ENCODE results near the gene BID.

BID gene

DNA sequence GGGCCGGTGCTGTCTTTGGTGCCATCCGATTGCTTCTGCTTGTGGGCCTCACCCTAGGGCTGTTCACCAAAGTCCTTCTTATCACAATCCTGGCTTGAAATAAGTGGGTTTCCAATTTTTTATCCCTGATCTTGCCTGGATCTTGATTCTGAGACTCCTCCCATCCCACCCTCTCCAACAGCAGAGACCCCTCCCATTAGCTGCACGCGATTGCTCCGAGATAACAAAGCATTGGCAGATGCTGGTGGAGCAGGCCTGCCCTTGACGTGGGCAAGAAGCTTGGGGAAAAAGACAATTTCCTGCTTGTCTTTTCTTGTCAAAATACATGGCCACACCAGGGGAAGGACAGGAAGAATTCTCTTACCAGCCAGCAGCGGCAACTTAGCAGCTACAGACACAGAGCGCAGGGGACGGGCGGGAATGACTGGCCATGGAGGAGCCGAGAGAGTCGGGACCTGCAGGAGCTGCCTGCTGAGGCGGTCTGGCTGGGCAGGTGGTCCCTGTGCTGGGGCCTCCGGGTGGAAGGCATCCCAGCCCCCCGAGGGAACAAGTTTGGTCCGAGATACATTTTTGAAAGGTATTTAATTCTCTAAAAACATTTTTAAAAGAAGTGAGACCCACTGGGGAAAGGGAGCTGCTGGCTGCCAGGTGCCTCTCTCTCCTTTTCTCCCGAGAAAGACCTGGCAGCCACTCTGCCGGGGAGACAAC lies 9.7 kb upstream of the BID start:
- DNase-seq (ENCODE audit: low spot score), result no peak

DNA sequence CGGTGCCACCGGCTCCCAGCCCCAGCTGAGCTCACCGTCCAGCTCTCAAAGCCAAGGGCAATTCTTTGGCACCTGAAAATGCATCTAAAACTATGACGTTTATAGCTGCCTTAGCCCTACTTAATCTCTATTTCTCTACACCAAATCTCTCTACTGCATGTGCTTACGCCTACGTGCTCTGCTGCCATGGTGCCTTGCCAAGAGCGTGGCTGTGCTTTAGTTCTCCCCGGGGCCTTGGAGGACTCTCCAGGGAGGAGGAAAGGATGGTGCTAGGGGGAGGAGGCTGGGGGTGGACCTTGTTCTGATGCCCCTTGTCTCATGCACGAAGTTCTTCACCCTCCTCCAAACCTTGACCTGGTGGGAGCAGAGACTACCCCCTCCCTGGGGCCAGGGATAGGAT lies 9.0 kb upstream of the BID start:
- DNase-seq (ENCODE audit: low spot score), result no peak

DNA sequence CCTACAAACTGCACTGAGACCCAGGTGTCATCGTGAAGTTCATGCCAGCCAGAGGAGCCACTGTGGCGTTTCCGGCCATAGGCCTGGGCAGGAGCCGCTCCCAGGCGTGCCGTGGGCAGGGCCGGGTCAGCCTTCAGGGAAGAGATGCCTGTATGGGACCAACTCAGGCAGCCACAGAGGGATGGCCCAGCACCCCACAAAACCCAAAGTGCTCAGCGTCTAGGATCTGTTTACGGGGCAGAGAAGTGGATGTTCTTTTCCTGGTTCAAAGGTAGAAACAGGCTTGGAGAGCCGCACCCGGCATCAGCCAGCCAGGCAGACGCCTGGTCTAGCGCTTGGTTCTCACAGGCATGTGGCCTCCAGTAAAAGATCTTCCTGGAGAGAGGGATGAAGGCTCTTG lies 8.4 kb upstream of the BID start:
- no peak for DNase-seq (ENCODE audit: low spot score)

DNA sequence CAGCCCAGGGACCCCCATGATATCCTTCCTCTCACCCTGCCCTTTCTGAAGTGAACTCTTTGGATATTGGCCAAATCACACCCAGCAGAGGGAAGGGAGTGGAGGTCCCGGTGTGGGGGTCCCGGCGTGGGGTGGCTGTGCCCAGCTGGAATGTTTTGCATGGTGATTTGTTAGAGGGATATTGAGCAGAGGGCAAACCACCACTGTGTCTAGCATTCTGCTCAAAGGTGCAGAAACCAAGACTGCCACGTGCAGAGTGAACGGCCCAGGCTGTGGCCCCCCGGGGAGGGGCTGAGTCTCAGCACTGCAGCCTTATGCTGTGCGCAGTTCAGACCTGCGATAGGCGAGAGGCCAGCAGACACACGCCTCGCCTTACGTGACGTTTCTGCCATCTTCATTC lies 7.9 kb upstream of the BID start:
- DNase-seq (ENCODE audit: low spot score), result no peak

DNA sequence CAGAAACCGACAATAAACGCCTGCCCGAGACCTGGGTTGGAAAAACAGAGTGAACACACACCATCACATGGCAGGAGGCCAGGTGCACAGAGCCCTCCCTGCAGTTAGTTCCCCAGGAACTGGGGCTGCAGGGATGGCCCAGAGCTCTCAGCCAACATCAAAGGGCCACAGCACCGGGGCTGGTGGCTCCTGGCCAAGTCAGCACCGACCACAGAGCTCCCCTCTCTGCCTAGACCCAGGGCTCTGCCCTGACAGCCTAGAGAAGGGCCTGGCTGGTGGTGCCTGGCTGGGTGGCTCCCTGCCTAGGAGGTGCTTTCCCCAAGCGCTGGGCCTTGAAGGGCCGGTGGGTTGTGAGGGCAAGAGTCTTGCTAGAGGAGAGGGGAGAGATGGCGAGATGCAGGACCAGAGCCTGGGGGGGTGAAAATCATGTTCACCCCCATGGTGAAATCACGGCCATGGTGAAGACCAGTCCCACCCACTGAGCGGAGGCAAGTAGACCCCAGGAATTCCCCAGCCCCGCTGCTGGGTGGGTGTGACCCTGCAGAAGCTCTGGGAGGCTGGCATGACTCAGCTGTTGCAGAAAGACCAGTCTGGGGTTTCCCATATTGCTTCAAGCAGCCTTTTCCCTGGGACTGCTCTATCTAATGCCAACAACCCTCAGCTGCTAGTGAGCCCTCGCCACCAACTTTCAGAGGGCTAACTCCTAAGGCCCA lies 7.2 kb upstream of the BID start:
- no peak for DNase-seq (ENCODE audit: low spot score)

DNA sequence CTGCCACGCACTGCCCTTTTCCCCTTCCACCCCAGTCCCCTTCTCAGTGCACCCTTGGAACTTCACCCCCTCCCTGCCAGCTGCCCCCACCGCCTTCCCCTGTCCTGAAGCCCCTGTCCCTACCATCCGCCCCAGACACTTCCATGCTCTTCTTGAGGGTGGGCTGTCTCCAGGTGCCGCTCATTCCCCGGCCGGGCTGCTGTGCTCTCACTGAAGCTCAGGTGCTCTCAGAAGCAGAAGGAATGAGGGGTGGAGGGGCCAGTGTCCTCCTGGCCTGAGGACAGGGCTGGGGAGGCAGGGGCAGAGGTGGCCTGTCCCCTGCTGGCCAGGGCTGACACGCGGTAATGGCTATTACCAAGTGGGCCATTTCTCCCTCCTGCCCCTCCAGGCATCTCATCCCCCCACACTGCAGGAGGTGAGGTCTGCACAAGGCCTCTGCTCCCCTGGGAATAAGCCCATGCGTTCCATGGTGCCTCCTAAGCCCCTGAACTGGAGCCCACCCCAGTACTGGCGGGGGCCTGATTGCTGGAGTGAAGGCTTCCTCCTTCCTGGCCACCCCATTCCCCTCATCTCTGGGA lies 6.6 kb upstream of the BID start:
- DNase-seq (ENCODE audit: low spot score), result no peak

DNA sequence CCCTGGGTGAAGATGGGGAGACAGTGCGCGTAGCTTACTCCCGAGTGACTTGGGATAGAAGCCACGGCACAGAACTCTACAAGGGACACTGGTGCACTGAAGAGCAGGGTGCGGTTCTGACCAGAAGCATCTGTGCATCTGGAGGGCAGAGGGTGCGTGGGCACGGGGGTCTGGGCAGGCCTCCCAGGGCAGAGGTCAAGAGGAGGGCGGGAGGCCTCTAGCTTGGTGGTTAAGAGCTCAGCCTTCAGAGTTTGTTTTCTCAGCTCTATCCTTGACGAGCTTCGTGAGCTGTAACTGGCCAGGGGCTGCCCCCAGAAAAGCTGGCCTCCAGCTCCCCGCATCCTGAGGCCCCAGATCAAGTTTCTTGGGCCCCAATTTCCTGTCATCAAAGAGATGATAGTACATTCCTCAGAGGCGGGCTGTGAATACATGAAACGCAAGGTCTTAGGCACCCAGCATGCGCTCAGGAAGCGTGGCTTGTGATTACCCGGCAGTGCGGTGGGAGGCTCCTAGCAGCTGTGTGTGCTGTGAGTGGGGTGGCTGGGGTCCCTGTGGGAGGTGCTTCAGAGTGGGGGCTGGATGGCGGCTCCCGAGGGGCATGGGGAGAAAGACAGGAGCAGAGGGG lies 6.0 kb upstream of the BID start:
- no peak for DNase-seq (ENCODE audit: low spot score)

DNA sequence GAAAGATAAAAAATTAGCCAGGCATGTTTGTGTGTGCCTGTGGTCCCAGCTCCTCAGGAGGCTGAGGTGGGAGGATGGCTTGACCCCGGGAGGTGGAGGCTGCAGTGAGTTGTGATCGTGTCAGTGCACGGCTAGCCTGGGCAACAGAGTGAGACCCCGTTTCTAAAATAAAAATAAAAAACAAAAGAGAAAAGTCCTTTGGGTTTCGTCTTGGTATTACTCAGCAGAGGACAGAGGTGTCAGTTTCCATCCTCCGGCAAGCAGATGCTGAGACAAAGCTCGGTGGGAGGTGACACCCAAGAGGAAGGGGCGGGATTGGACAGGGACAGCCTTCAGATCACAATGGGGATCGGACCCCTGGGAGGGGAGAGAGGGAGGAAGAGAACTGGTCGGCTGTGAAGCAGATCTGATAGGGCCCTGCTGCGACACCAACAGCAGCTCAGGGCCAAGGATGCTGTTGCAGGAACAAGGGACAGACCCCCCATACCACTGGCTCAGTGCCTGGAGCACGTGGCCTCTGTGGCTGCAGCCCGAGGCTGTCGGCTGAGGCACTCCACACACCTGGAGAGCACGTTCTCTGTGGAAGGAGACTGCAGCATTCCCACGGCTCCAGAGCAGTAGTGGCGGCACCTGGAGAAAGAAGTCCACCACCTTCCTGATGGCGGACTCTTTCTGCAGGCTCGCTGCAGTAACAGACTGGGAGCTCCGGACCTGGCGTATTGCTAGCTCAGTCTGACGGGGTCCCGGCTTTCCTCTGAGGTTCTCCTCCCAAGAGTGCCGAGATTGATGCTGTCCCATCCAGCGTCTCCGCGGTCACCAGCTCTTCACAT lies 5.2 kb upstream of the BID start:
- no peak for DNase-seq (ENCODE audit: low spot score)

DNA sequence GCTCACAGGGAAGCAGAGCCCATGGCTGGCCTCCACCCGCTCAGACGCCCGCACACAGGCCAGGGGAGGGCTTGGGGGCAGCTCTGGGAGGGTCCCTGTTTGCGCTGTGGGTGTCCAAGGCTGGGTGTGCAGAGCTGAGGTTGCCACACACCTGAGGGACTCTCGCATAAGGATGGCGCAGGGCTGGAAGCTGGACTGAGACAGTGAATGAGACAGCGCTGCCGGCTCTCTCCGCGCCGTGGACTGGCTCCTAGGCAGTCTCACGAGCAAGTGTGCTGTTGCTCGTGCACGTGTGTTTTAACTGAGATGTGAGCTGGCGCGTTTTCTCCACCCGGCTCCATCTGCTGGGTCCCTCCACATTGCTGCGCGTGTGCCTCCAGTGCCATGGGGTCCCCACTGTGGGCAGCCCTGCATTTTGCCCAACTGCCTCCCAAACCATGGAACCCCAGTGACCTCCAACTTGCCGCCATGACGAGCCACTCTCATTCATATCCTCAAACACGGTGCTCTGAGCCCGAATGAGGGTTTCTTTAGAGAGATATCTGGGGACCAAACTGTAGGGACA lies 4.2 kb upstream of the BID start:
- no peak for DNase-seq (ENCODE audit: low spot score)

DNA sequence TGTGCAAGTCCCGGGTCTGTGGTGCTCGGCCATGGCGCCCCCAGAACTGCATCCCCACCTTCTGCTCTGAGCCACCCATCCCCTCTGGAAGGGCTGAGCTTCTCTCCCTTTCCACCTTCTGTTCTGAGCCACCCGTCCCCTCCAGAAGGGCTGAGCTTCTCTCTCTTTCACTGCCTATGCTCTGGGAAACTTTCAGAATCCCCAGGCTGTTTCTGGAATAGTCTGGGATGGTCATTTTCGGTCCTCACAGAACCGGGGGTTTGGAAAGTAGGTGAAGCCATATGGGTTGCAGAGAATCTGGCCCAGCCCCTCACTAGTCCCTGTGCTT lies 3.4 kb upstream of the BID start:
- DNase-seq (ENCODE audit: low spot score), result no peak

DNA sequence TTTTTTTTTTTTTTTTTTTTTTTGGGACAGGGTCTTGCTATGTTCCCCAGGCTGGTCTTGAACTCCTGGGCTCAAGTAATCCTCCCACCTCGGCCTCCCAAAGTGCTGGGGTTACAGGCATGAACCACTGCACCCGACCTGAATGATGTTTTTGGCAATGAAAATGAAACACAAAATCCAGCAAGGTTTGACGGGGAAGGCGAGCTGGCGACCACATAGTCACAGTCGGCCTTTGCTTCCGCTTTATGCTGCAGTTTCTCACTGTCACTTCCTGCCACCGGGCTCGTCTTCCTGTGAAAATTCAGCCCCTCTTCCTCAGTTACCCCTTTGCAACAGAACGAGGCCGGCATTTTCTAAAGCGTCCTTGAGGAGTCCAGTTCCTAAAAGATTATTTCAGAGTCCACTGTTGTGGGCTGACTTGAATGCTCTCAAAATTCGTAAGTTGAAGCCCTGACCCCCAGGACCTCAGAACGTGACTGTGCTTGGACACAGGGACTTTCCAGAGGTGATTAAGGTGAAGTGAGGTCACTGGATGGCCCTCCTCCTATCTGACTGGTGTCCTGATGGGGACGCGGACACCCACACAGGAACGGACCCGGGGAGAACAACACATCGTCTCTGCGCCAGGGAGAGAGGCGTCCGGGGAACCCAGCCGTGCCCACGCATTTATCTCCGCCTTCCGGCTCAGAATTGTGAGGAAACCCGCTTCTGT lies 2.9 kb upstream of the BID start:
- no peak for DNase-seq (ENCODE audit: low spot score)

DNA sequence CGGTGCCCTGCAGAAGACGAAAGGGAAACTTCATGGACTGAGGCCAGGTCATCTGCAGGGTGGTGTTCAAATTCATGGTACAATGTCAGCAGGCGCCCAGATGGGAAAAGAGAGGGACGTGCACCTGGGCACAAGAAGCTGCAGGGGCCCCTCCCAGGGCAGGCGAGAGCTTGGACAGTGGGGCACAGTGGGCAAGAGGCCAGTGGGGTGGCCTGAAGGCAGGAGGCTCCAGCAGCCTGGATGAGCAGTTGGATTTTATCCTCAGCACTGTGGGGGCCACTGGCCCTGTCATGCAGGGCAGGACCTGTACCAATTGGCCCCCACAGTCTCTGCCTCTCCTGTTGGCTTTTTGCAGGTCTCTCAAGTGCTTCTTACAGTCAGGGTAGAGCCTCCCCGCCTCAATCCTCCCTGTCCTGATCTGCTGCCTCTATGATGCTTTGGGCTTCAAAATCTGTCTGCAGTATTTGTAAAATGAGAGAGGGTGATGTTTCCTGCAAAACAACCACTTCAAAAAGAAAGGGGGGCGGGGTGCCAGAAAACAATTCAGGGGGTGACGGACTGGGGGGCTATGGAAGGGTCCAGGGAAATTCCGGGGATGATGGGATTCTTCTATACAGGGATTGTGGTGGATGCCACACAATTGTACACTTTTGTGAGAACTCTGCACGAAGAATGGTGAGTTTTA lies 1.7 kb upstream of the BID start:
- DNase-seq (ENCODE audit: low spot score), result no peak

DNA sequence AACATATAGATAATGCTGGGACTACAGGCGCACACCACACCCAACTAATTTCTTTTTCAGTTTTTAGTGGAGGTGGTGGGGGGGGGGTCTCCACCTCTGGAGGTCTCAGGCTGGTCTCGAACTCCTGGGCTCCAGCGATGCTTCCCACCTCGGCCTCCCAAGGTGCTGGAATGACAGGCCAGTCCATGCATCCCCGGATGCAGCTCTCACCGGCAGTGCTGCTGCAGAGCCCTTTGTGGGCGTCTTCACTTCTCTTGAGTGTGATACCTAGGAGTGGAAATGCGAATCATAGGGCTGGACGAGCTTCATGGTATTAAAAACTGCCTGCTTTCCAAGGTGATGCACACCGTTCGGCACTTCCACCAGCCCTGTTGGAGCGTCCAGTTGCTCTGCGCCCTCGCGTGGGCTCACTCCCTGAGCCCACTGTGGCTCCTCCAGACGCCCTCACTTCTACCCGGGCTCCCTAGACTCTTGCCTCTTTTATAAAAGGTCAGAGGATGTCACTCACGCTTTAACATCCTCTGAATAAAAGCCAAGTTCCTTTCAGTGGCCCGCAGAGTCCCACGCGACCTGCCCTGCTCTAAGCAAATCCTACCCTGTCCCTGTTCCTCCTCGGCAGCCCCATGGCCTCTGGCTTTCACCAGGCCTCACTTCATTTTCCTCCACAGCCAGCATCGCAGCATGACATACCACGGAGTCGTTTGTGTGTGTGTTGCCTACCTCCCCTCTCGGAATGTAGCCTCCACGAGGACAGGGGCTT lies 837 bp upstream of the BID start:
- DNase-seq (ENCODE audit: low spot score), result no peak

DNA sequence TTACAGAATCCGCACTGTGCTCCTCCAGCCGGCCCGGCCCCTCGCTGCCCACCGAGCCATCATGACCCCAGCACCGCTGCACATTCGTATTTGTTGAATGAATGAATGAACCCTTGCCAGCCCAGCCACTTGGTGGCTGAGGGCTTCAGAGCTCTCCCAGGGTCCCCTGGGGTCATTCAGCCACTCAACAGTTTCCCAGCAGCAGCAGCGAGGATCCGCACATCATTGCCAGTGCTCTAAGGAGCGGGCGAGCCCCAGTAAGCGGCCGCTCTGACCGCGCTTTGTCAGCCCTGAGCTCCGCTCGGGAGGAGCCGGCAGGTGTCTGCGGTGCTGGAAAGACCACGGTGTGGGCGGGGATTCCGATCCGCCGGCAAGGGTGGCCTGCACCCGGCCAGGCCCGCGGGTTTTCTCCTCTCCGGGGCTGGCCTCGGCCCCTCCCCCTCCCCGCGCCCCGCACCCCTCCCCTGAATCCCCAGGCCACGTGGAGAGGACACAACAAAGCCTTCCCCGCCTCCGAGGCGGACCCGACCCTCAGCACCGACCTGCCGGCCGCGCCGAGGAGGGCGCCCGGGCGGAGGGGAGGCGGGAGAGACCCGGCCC lies 563 bp downstream of the BID start:
- no peak for DNase-seq (ENCODE audit: low spot score)

DNA sequence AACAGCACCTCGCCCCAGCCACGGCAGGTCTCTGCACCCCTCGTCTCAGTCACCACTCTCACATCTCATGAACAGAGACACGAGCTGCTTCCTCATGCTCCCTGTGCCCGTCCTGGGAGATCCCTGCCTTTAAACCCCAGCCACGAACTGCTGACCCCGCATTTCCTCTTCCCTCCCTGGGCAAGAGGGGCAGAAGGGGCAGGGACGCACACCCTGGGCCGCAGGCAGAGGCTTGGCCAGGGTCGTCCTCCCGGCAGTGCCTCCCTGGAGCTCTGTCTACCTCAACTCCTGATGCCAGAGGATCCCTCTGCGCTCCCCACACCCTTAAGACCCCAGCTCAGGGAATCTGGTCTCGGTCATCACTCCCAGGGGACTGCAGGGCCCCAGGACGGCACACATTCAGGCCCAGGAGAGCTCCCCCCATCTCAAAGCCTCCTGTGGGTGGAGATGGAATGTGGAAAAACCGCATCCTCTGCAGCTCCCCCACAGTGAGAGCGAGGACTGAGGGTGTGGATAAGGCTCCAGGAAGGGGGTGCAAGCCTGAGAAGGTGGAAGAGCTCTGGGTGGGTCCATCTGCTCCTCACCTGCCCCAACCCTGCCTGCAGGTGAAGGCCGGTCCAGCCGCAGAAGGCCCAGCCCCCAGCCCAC lies 1.2 kb downstream of the BID start:
- no peak for DNase-seq (ENCODE audit: low spot score)

DNA sequence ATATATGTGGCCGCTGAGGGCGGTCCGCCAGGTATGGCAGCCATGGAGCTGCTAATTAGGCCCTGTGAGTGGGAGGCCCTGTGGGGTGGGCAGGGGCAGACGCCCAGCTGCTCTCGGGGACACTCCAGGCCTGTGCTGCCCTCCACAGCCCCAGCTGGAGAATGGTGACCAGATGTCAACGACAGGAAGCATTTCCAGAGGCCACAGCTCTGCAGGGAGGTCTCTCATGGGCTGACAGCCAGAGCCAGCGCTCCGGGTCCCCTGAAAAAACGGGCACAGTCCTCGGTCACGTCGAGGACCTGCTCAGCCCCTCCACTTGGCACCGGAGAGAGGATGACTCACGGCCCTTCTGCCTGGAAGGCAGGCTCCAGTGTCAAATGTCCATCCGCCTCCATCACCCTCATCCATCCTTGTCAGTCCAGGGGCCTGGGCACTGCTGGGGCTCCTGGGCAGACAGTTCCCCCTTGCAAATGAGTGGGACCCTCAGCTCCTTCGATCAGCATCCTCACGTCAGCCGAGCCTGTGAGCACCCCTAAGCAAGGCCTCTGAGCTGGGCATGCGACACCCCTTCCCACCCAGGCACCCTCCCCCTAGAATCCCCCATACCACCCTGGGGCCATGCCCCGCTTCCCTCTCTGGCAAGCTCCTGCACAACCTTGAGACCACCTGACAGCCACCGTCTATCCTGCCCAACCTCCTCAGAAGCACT lies 1.9 kb downstream of the BID start:
- no peak for DNase-seq (ENCODE audit: low spot score)

DNA sequence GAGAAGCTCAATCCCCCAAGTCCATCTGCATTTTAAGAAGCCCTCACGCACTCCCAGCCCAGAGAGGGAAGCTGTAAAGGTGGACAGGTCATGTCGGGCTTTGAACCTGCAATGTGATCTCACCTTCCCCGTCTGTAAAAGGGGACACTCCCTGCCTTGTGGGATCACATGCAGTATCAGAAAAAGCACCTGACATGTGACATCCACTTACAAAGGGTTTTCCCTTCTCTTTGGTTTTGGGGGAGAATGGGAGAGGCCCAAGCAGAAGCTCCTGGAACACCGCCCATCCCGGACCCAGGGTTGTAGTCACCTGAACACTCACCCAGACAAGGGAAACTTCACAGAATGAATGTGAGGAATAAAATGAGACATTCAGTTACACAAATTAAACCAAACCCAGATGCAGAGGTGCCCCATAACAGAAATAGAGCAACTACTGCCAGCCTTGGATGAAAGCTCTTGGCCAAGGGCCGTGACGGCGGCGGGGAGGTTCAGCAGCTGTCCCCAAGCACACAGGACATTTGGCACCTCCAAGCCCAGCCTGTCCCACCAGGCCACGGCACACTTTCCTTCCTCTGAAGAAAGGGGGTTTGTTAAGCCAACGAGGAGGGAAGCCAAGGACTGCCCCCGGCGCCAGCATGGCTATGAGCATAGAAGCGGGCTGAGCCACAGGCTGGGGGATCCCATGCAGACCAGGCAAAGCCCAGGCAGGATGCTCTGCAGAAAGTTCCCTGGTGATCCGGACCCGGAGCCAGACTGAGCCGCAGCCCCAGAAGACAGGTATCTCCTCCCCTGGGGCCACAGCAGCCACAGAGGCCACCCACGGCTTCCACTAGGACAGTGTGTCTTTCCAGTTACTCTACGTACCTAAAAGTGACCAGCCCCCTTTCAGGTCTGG lies 3.8 kb downstream of the BID start:
- no peak for DNase-seq (ENCODE audit: low spot score)

DNA sequence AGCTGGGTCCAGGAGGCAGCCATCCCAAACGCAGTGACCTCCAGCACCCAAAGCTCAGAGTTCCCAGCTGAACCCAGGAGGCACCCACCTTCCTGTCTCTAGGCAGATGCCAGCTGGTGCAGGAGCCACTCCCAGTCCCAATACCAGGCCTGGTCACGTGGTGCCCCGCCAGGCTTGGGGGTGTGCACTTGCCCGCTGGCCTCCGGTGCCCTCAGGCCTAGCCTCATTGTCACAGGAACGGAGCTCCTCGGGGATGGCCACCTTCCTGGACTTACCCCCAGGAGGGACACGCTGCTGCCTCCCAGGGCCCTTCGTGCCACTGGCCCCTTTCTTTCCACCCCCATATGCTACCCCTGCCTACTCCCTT lies 4.6 kb downstream of the BID start:
- no peak for DNase-seq (ENCODE audit: low spot score)
